Uterus (tissue), 2 donors: ENCODE measurements around the gene COL27A1.
"Not testable (repeated sequence)": the region's sequence is repeated elsewhere in the genome, so short reads cannot be mapped to it uniquely, and the experiment has no call there.

Experiments
- CTCF ChIP-seq, 4 experiments: fragments of 200-600 bp in 2 of 4; fragments of 450-650 bp in 2 of 4; sonication (generic) in 2 of 4; IDR thresholded peaks; one replicate each; pipeline ENCODE4 v1.5.1; 2016 to 2019; ENCODE audit warnings: antibody characterized with exemption in 4 of 4, mild to moderate bottlenecking in 2 of 4, moderate library complexity in 1 of 4
- POLR2A ChIP-seq, 2 donors: fragments of 450-650 bp; IDR thresholded peaks; one replicate each; pipeline ENCODE4 v1.6.1; 2016; ENCODE audit warnings: antibody characterized with exemption in 2 of 2, mild to moderate bottlenecking in 1 of 2, moderate library complexity in 1 of 2

GRCh38 chr9:114323849-114324248, 168.5 kb downstream of the COL27A1 start:
- TF ChIP-seq CTCF, POLR2A (IDR thresholded peaks at IDR 0.05): not testable (repeated sequence)
